GM18951 (cell line): ENCODE results near the gene PLBD2.

Source experiments
- POLR2A ChIP-seq: IDR thresholded peaks from 4 replicates; pipeline ENCODE4 v1.6.1; 2011; ENCODE audit warnings: mild to moderate bottlenecking; ENCODE audit not compliant: insufficient read length, insufficient read depth; ENCODE audit errors: extremely low read depth
- in situ Hi-C: fragments of 300-500 bp; cut with MboI; formaldehyde crosslinking; loops from one replicate; pipeline ENCODE4 v1.12.0; 2022; ENCODE audit warnings: low sequenced_read_pairs, mixed read lengths, inconsistent platforms; ENCODE audit not compliant: unreplicated experiment

Gene PLBD2, protein sequence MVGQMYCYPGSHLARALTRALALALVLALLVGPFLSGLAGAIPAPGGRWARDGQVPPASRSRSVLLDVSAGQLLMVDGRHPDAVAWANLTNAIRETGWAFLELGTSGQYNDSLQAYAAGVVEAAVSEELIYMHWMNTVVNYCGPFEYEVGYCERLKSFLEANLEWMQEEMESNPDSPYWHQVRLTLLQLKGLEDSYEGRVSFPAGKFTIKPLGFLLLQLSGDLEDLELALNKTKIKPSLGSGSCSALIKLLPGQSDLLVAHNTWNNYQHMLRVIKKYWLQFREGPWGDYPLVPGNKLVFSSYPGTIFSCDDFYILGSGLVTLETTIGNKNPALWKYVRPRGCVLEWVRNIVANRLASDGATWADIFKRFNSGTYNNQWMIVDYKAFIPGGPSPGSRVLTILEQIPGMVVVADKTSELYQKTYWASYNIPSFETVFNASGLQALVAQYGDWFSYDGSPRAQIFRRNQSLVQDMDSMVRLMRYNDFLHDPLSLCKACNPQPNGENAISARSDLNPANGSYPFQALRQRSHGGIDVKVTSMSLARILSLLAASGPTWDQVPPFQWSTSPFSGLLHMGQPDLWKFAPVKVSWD

DNA sequence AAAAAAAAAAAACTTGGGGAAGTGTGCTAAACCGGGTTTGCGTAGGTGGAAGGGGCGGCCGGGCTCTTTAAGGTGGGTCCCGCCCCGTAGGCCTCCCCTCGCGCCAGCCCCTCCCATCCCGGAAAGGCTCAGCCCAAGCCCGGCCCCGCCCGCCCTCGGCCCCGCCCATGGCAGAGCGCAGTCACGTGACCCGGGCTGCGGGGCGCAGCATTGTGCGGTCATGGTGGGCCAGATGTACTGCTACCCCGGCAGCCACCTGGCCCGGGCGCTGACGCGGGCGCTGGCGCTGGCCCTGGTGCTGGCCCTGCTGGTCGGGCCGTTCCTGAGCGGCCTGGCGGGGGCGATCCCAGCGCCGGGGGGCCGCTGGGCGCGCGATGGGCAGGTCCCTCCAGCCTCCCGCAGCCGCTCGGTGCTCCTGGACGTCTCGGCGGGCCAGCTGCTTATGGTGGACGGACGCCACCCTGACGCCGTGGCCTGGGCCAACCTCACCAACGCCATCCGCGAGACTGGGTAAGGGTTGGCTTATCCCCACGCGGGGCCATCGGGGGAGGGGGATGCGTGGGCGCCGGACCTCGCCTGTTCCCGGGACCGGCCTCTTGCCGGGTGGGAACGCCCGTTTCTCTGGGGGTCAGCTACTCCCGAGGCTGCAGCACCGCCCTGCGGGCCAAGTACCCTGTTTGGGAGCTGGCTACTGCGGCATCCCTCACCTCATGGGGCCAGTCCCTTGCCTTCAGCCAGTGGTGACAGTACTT, at the start of gene PLBD2:
TSS of gene PLBD2 (plus strand) at position 207 of the 752 bp plus-strand sequence. CDS start at position 221, 14 bp downstream.
- in situ Hi-C loops: no loop called here
- TF ChIP-seq POLR2A: peak; percentile 70

DNA sequence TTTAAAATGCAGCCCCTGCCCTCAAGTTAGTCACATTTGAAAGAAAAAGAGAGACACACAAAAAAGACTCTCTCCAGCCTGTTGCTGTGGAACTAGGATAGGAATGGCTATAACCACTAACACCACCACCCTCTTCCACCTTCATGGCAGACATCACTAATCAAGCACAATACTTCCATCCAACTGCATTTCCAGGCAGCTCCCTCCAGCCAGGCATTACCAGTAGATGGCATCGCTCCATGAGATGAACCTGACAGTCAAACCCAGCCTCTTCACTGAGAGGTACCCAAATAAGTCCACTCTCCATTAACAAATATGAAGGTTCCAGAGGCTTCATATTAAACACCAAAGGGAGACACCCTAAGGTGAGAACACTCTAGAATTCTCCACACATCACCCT, 47.9 kb upstream of the PLBD2 start:
- in situ Hi-C loops: no loop called here
- no peak for TF ChIP-seq POLR2A

DNA sequence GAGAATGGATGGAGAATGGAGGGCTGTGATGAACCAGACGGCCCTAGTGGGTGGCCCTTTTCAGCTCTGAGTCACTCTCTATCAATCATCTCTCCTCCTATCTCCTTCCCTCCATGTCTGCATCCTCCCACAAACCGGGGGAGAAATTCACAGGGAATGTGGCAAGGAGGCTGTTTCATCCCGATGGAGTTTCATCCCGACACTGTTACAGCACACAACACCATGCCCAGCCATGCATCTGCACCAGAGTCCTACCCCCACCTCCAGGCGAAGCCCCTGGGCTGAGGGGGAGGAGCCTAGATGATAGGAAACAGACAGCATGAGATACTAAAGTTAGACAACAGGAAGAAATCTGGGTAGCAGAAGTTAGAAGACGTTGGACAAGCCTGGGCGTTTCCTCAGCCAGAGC, 44.3 kb upstream of the PLBD2 start:
- TF ChIP-seq POLR2A: no peak
- in situ Hi-C loops: no loop called here

DNA sequence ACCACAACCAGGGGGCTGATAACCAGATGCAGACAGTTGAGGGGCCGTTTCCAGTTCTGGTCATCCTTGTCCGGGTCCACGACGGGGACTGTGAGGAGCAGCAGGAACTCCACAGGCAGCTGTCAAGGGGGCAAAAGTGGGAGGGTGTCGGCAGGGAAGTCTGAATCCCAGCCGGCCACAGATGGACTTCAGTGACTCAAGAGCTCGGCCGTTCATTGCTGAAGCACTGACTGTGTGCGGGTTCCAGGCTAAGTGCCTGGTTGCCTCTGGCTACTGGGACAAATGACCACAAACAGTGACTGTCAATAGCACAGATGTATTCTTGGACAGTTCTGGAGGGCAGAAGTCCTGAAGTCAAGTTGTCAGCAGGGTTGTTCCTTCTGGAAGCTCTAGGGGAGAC, 43.0 kb upstream of the PLBD2 start:
- in situ Hi-C loops: no loop called here
- TF ChIP-seq POLR2A: no peak

DNA sequence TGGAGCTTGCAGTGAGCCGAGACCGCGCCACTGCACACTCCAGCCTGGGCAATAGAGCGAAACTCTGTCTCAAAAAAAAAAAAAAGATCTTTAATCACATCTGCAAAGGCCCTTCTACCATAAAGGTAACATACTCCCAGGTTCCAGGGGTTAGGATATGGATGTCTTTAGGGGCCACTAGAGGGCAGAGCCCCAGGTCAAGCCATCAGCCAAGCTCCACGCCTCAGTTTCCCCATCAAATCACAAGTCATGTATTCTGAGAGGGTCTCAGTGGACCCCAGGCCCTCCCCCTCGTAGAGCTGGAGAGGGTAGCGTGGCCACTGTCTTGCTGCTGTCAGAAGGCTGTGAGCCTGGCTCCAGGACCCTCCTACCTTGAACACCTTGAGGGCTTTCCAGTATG, 42.2 kb upstream of the PLBD2 start:
- TF ChIP-seq POLR2A: no peak
- in situ Hi-C loops: no loop called here

DNA sequence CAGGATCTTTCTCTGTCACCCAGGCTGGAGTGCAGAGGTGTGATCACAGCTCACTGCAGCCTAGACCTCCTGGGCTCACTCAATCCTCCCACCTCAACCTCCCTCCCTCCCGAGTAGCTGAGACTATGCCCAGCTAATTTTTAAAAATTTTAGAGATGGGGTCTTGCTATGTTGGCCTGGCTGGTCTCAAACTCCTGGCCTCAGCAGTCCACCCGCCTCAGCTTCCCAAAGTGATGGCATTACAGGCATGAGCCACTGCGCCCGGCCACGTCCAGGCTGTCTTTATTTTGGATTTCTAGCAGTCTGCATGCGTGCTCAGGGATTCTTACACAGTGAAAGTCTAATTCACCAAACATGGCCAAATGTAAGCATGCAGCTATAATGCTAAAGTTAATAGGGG, 41.3 kb upstream of the PLBD2 start:
- TF ChIP-seq POLR2A: no peak
- in situ Hi-C loops: no loop called here

DNA sequence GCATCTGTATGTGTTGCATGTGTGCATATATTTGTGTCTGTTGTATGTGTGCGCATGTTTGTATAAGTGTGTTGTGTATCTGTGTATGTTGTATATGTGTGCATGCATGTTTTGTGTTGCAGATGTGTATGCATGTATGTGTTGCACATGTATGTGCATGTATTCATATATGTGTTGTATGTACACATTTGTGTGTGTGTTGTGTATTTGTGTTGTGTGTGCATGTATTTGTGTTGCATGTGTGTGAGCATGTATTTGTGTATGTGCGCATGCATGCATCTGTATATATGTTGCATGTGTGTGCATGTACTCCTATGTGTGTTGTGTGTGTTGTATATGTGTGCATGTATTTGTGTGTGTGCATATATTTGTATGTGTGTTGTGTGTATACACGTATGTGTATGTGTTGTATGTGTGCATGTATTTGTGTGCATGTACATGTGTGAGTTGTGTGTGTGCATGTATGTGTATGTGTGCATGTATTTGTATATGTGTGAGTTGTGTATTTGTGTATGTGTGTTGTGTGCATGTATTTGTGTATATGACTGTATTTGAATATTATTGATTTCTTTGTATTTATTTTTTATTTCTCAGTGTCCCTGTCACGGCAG, 40.2 kb upstream of the PLBD2 start:
- in situ Hi-C loops: no loop called here
- no peak for TF ChIP-seq POLR2A

DNA sequence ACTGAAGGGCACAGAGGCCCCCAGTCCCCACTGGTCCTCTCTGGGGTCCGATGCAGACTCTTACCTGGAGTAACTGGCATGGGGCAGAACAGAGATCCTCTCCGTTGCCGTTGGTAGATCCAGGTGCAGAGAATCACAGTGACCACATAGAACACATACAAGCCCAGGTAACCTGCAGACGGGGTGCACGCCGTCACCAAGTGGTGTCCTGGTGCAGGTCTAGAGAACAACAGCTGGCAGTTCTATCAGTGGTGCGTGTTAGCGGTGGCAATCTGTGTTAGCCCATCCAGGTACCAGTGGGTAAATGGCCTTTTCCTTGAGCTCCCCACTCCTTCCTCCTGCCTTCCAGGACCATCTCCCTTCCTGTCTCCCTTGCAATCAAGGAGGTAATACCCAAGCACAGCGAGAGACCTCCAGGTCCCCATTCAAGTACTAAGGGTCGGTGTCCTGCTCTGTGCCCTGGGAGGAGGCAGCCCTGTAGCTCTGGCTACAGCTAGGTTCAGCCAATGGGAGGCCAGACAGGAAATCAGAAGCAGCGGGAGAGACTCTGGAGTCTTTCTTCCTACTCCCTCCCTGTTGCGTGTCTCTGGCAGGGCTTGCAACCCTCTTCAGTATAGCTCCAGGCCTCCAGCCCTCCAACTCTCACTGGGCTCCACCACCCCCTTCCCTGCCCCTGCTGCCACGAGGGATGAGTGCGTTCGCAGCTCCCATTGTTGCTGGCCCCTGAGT, 39.3 kb upstream of the PLBD2 start:
- no peak for TF ChIP-seq POLR2A
- in situ Hi-C loops: no loop called here

DNA sequence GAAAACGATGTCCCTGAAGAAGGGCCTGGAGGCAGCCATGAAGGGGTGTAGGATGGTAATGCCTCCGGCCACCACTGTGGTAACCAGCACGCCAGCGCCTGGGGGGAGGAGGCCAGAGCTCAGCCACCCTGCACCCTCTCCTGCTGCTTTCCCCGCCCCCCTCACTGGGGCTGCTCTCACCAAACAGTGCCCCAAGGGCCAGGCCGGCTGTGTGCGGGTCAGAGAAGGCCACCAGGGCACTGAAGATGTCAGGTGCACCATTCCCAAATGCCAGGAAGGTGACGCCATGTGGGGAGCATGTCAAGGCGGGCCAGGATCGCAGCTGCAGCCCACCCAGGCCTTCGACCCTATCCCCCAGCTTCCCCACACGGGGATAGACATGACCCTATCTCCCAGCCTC, 38.0 kb upstream of the PLBD2 start:
- in situ Hi-C loops: no loop called here

DNA sequence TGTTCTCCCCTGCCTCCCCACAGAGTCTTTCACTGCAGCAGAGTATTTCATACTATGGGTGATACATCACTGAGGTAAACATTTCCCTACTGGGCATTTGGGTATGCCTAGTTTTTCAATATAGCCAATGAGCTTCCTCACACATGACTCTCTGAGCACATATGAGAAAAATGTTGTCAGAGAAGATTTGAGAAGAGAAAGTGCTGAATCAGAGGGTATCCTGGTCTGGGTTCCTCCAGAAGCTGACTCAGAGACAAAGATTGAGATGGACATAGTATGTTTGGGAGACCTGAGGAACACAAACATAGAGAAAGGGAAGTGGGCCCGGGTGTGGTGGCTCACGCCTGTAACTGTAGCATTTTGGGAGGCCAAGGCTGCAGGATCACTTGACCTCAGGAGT, 36.0 kb upstream of the PLBD2 start:
- in situ Hi-C loops: no loop called here
- TF ChIP-seq POLR2A: no peak

More for the DNA sequence above, 38.0 kb upstream of the PLBD2 start:
- TF ChIP-seq POLR2A: no peak

DNA sequence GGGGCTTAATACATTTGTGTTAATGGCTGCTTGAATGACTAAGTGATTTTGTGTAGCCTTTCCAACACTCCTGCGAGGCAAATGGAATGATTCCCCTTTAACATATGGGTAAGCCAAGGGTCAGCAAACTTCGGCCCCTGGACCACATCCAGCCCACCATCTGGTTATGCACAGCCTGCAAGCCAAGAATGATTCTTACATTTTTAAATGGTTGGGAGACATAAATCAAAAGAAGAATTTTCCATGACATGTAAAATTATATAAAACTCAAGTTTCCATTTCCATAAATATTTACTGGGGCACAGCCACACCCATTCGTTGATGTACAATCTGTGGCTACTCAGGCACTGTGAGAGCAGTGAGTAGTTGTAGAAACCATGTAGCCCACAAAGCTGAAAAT, 32.5 kb upstream of the PLBD2 start:
- in situ Hi-C loops: no loop called here
- no peak for TF ChIP-seq POLR2A

DNA sequence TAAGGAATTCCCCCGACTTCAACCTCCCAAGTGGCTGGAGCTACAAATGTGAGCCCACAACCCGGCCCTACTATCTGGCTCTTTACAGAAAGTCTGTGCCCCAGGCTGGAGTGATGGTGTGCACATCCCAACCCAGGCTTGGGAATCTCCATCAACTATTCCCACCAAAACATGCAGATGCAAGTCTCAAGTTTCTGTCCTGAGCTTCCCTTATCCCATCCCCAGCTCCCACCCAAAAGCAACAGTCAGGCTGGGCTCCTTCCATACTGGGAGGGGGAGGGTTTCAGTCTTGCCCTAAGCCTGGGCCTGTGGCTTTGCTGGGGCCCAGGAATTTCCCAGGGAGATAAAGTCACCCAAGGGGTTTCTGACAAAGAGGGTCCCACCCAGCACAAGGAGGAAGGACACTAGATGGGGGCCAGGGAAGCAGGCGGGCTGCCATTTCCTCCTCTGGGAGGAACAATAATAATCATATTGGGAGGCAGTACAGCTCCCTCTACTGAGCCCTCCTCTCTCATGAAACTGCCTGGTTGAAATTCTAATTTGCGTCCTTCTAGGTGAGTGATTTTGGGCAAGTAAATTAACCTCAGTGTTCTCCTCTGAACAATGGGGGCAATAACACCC, 31.5 kb upstream of the PLBD2 start:
- in situ Hi-C loops: no loop called here
- no peak for TF ChIP-seq POLR2A

DNA sequence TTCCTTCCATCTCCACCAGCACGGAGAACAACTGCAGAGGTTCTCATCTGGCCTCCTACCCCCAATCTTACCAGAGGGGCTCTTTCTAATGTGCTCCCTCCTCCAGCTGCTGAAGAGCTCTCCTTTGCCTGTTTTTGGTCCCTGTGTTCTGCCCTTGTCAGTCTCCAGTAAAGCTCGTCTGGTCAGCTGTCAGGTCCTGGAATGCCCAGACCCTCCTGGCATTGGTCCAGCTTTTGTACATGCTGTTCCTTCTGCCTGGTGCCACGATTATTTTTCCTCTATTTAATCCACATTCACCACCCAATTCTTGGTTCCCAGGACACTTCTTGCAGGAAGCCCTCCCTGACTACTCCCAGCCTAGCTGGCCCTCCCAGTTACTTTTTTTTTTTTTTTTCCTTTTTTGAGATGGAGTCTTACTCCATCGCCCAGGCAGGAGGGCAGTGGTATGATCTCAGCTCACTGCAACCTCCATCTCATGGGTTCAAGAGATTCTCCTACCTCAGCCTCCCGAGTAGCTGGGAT, 30.0 kb upstream of the PLBD2 start:
- in situ Hi-C loops: no loop called here
- no peak for TF ChIP-seq POLR2A
